H9 (cell line): ENCODE results near the gene DNLZ. TPM values are rescaled to one million over a fixed set of nuclear protein-coding genes. Genes with fewer than 3 reads are reported as not detected.

Source experiments
- DNase-seq: peaks from one replicate; pipeline ENCODE4 v3.0.0-alpha.2; 2017
- H2AFZ ChIP-seq: one replicate; pipeline ENCODE4 v1.6.1; 2013; ENCODE audit warnings: mild to moderate bottlenecking, low read length, control low read depth, moderate library complexity
- H2AK5ac ChIP-seq: 2 replicates; pipeline ENCODE4 v1.6.1; 2013; ENCODE audit warnings: low read length, control low read depth, mixed read lengths; ENCODE audit not compliant: insufficient read length
- H2BK120ac ChIP-seq: one replicate; pipeline ENCODE4 v1.6.1; 2013; ENCODE audit warnings: low read depth, mild to moderate bottlenecking, low read length, control low read depth, inconsistent platforms; ENCODE audit not compliant: poor library complexity, severe bottlenecking
- H2BK12ac ChIP-seq: 2 replicates; pipeline ENCODE4 v1.6.1; 2013; ENCODE audit warnings: low read length, control low read depth, mixed read lengths, low read depth; ENCODE audit not compliant: insufficient read length
- H2BK15ac ChIP-seq: 2 replicates; pipeline ENCODE4 v1.6.1; 2013; ENCODE audit warnings: low read depth, low read length, control low read depth
- H2BK20ac ChIP-seq: one replicate; pipeline ENCODE4 v1.6.1; 2013; ENCODE audit warnings: low read depth, mild to moderate bottlenecking, low read length, control low read depth, inconsistent platforms; ENCODE audit not compliant: poor library complexity, severe bottlenecking
- H2BK5ac ChIP-seq: 2 replicates; pipeline ENCODE4 v1.6.1; 2013; ENCODE audit warnings: low read length, control low read depth, mixed read lengths; ENCODE audit not compliant: insufficient read length
- H3K14ac ChIP-seq: 2 replicates; pipeline ENCODE4 v1.6.1; 2013; ENCODE audit warnings: low read length, control low read depth; ENCODE audit not compliant: insufficient read depth
- H3K18ac ChIP-seq: 2 replicates; pipeline ENCODE4 v1.6.1; 2013; ENCODE audit warnings: low read depth, mild to moderate bottlenecking, mixed read lengths, low read length, control low read depth; ENCODE audit not compliant: insufficient read length
- H3K23ac ChIP-seq: 2 replicates; pipeline ENCODE4 v1.6.1; 2013; ENCODE audit warnings: low read length, control low read depth, mixed read lengths, low read depth; ENCODE audit not compliant: insufficient read length
- H3K23me2 ChIP-seq: 2 replicates; pipeline ENCODE4 v1.6.1; 2013; ENCODE audit warnings: low read depth, mild to moderate bottlenecking, mixed read lengths, low read length, control low read depth; ENCODE audit not compliant: insufficient read length, poor library complexity, severe bottlenecking
- H3K27ac ChIP-seq: 2 replicates; pipeline ENCODE4 v1.5.1; 2013; ENCODE audit warnings: low read length, control low read depth, mixed read lengths, low read depth; ENCODE audit not compliant: insufficient read length
- H3K27me3 ChIP-seq: 2 replicates; pipeline ENCODE4 v1.6.1; 2013; ENCODE audit warnings: low read length, control low read depth, inconsistent platforms; ENCODE audit not compliant: insufficient read depth
- H3K4ac ChIP-seq: 2 replicates; pipeline ENCODE4 v1.6.1; 2013; ENCODE audit warnings: low read depth, mild to moderate bottlenecking, control low read depth, inconsistent platforms, low read length, moderate library complexity
- H3K4me1 ChIP-seq: 2 replicates; pipeline ENCODE4 v1.6.1; 2013; ENCODE audit warnings: low read length, control low read depth, inconsistent platforms; ENCODE audit not compliant: insufficient read depth
- H3K4me2 ChIP-seq: 2 replicates; pipeline ENCODE4 v1.6.1; 2013; ENCODE audit warnings: low read length, control low read depth, mixed read lengths; ENCODE audit not compliant: insufficient read length, insufficient read depth
- H3K56ac ChIP-seq: 2 replicates; pipeline ENCODE4 v1.6.1; 2013; ENCODE audit warnings: low read depth, mild to moderate bottlenecking, mixed read lengths, low read length, control low read depth; ENCODE audit not compliant: insufficient read length
- H3K79me1 ChIP-seq: 2 replicates; pipeline ENCODE4 v1.6.1; 2013; ENCODE audit warnings: low read depth, mild to moderate bottlenecking, moderate library complexity, low read length, control low read depth, inconsistent platforms; ENCODE audit not compliant: insufficient read depth, poor library complexity, severe bottlenecking
- H3K79me2 ChIP-seq: 2 replicates; pipeline ENCODE4 v1.6.1; 2013; ENCODE audit warnings: low read length, control low read depth, inconsistent platforms; ENCODE audit not compliant: insufficient read depth
- H3K9ac ChIP-seq: 2 replicates; pipeline ENCODE4 v1.6.1; 2013; ENCODE audit warnings: low read length, control low read depth, mixed read lengths; ENCODE audit not compliant: insufficient read length; ENCODE audit errors: extremely low read depth
- H3K9me3 ChIP-seq: one replicate; pipeline ENCODE4 v1.6.1; 2013; ENCODE audit warnings: low read depth, low read length, inconsistent platforms; ENCODE audit not compliant: control insufficient read depth
- H3T11ph ChIP-seq: one replicate; pipeline ENCODE4 v1.6.1; 2013; ENCODE audit warnings: mild to moderate bottlenecking, low read length, control low read depth, inconsistent platforms
- H4K20me1 ChIP-seq: one replicate; pipeline ENCODE4 v1.6.1; 2013; ENCODE audit not compliant: control insufficient read depth, insufficient read length, insufficient read depth
- H4K5ac ChIP-seq: 2 replicates; pipeline ENCODE4 v1.6.1; 2013; ENCODE audit warnings: low read depth, mild to moderate bottlenecking, mixed read lengths, low read length, control low read depth; ENCODE audit not compliant: insufficient read length
- H4K8ac ChIP-seq: replicated peaks from 2 replicates; pipeline ENCODE4 v1.6.1; 2013; ENCODE audit warnings: low read length, control low read depth, mixed read lengths, low read depth; ENCODE audit not compliant: insufficient read length
- H4K91ac ChIP-seq: 2 replicates; pipeline ENCODE4 v1.6.1; 2013; ENCODE audit warnings: low read depth, mild to moderate bottlenecking, moderate library complexity, mixed read lengths, low read length, control low read depth; ENCODE audit not compliant: insufficient read length
- H3K27ac Mint-ChIP-seq, 3 experiments: 2 replicates in 2 of 3; 3 replicates in 1 of 3; pipeline ENCODE4 v1.8.0; 2020 to 2021; ENCODE audit warnings: mixed read lengths in 3 of 3, mild to moderate bottlenecking in 1 of 3, moderate library complexity in 1 of 3
- H3K27me3 Mint-ChIP-seq: 2 replicates; pipeline ENCODE4 v1.8.0; 2021; ENCODE audit warnings: low read depth, mild to moderate bottlenecking, moderate library complexity, mixed read lengths
- H3K36me3 Mint-ChIP-seq, 3 experiments: 2 replicates in 2 of 3; 3 replicates in 1 of 3; pipeline ENCODE4 v1.8.0; 2020 to 2021; ENCODE audit warnings: low read depth in 3 of 3, mixed read lengths in 3 of 3; ENCODE audit not compliant: insufficient read depth in 1 of 3
- H3K4me1 Mint-ChIP-seq, 2 experiments: 2 replicates each; pipeline ENCODE4 v1.8.0; 2020; ENCODE audit warnings: mixed read lengths in 2 of 2
- H3K4me3 Mint-ChIP-seq, 2 experiments: 2 replicates in 1 of 2; 3 replicates in 1 of 2; pipeline ENCODE4 v1.8.0; 2020 to 2021; ENCODE audit warnings: mild to moderate bottlenecking in 2 of 2, mixed read lengths in 2 of 2, moderate library complexity in 1 of 2
- H3K9me3 Mint-ChIP-seq, 2 experiments: 2 replicates in 1 of 2; 3 replicates in 1 of 2; pipeline ENCODE4 v1.8.0; 2020; ENCODE audit warnings: mild to moderate bottlenecking in 2 of 2, mixed read lengths in 2 of 2, moderate library complexity in 1 of 2
- WGBS: extraction: QIAGEN DNeasy Blood & Tissue Kit; methylation state at CpG from one replicate; pipeline ENCODE4 v1.1.7; 2013; ENCODE audit warnings: missing lambda C conversion rate, low lambda C conversion rate, mixed read lengths; ENCODE audit not compliant: insufficient read length; ENCODE audit errors: extremely low coverage; 5-methylcytosine and 5-hydroxymethylcytosine counted together
- total RNA-seq: library from RNA; stranded (reverse); gene quantifications from 2 replicates; pipeline ENCODE4 v1.2.1, GENCODE V29; 2021
- TF ChIP-seq, protein P1 (sequence below): fragments of 200-600 bp; sonication (generic); conservative IDR thresholded peaks from 3 replicates; pipeline ENCODE4 v1.8.0; 2021; ENCODE audit warnings: antibody characterized with exemption, mild to moderate bottlenecking

Gene DNLZ
- total RNA-seq, 1 experiment from 2014 or later: 24.8 TPM

DNA sequence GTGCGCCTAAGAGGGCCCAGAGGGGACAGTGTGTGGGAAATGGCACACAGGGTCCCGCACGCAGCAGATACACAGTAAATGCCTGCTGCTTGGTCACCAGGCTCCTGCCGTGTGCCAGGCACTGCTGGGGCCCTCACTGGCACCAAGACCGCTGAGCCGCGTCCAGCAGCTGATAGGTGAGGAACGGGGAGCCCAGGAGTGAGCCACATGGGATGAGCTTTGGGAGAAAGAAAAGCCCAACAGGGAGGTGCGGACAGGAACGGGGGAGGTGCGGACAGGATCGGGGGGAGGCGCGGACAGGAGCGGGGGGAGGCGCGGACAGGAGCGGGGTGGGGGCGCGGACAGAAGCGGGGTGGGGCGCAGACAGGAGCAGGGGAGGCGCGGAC lies 19.7 kb downstream of the DNLZ start:
- Mint-ChIP-seq H3K9me3 (no peaks in the 10 kb centered on the region), H3K36me3 (no peaks in the 10 kb centered on the region; a peak in 1 of 7 replicates), H3K27me3 (no peaks in the 10 kb centered on the region; the same call in 1 of the 2 replicates), H3K27ac (no peak overlapping the region; a peak in 1 of 7 replicates), H3K4me1 (peaks cover 6 to 29% of the 10 kb centered on the region in 2 experiments; a peak in 3 of 4 replicates), H3K4me3 (no peak overlapping the region; a peak in 1 of 5 replicates)
- Histone ChIP-seq H4K91ac (peak overlapping the region; percentile 8), H3K9ac (no peak overlapping the region), H3K23me2 (no peaks in the 10 kb centered on the region), H3K14ac (no peak overlapping the region), H2BK12ac (no peak overlapping the region), H3K27ac (no peak overlapping the region), H2BK20ac (no peak overlapping the region), H3K4me1 (no peaks in the 10 kb centered on the region), H3K4ac (no peak overlapping the region), H2BK120ac (no peak overlapping the region), H3K18ac (no peak overlapping the region), H4K20me1 (no peaks in the 10 kb centered on the region), H2BK5ac (no peak overlapping the region), H3T11ph (no peak overlapping the region), H4K8ac (no peak overlapping the region), H4K5ac (no peak overlapping the region), H2BK15ac (no peak overlapping the region), H3K23ac (no peak overlapping the region), H3K4me2 (no peak overlapping the region), H3K79me1 (no peaks in the 10 kb centered on the region), H2AFZ (no peak overlapping the region), H3K9me3 (no peaks in the 10 kb centered on the region), H3K27me3 (no peaks in the 10 kb centered on the region), H2AK5ac (no peak overlapping the region), H3K79me2 (no peaks in the 10 kb centered on the region), H3K56ac (no peak overlapping the region)
- TF ChIP-seq, protein P1, sequence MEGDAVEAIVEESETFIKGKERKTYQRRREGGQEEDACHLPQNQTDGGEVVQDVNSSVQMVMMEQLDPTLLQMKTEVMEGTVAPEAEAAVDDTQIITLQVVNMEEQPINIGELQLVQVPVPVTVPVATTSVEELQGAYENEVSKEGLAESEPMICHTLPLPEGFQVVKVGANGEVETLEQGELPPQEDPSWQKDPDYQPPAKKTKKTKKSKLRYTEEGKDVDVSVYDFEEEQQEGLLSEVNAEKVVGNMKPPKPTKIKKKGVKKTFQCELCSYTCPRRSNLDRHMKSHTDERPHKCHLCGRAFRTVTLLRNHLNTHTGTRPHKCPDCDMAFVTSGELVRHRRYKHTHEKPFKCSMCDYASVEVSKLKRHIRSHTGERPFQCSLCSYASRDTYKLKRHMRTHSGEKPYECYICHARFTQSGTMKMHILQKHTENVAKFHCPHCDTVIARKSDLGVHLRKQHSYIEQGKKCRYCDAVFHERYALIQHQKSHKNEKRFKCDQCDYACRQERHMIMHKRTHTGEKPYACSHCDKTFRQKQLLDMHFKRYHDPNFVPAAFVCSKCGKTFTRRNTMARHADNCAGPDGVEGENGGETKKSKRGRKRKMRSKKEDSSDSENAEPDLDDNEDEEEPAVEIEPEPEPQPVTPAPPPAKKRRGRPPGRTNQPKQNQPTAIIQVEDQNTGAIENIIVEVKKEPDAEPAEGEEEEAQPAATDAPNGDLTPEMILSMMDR: no peak
- DNase-seq: no peak
- no CpG with 5 or more reads among the region's 24 CpGs for WGBS
